Upper lobe of left lung (tissue), 4 donors: Measurements from ENCODE around the gene PCYT1A.

ENCODE experiments used
- CTCF ChIP-seq, 6 experiments: fragments of 450-650 bp in 4 of 6; fragments of 200-600 bp in 2 of 6; sonication (generic) in 2 of 6; IDR thresholded peaks; one replicate each; pipeline ENCODE4 v1.5.1; 2016 to 2019; ENCODE audit warnings: antibody characterized with exemption in 6 of 6
- POLR2A ChIP-seq, 4 donors: fragments of 450-650 bp; IDR thresholded peaks; one replicate each; pipeline ENCODE4 v1.5.1; 2016 to 2017; ENCODE audit warnings: antibody characterized with exemption in 4 of 4, mild to moderate bottlenecking in 2 of 4
- POLR2AphosphoS5 ChIP-seq, 2 donors: sonication (generic); formaldehyde crosslinking; IDR thresholded peaks; one replicate each; pipeline ENCODE4 v1.5.1; 2017; ENCODE audit warnings: antibody characterized with exemption in 2 of 2

DNA sequence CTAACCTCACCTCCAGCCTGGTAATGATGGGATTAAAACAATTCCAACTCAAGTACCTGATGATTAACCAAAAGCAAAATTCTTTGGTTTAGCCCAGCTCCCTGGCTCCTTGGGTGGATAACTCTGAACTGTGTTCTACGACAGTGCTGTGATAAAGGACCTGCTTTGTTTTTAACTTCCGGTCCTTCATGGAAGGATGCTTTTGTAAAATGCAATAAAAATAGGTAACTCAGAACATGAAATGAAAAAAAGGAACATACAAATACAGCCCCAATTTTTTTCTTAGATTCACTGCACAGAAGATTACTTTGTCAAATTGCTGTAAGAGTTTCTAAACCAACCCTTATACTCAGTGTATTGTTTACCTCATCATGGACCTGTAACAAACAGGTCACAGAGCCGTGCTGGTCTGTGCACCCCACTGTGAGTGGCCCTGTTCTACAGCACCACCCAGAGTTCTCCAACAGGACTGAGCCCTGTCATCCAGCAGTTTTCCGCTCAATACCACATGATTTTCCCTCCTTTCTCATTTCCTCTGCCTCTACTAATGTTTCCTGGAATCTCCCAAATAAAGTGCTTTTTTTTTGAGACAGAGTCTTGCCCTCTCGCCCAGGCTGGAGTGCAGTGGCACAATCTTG lies 4.9 kb upstream of the PCYT1A start:
- no peak for TF ChIP-seq POLR2A (IDR thresholded peaks at IDR 0.05)
- no peak for TF ChIP-seq CTCF (IDR thresholded peaks at IDR 0.05)
- no peak for TF ChIP-seq POLR2AphosphoS5 (IDR thresholded peaks at IDR 0.05)
